Measurements from ENCODE around the gene EML6.

DNA sequence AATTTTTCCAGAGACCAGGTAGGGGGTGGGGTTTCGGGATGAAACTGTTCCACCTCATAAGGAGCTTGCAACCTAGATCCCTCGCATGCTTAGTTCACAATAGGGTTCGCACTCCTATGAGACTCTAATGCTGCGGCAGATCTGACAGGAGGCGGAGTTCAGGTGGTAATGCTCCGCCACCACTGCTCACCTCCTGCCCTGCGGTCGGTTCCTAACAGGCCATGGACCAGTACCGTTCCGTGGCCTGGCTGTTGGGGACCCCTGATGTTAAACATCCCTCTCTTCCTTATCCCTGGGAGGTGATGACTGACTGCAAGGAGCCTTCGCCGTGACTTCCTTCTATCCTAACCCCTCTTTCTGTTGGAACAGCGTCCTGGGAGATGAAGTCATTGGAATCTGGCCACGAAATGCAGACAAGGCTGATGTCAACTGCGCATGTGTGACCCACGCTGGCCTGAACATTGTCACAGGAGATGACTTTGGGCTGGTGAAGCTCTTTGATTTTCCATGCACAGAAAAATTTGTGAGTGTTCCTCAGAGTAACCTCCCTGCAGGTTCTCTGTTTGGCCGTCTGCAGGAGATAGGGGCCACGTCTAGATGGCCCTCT, 244.4 kb downstream of the EML6 start:
- TF ChIP-seq, protein P1, sequence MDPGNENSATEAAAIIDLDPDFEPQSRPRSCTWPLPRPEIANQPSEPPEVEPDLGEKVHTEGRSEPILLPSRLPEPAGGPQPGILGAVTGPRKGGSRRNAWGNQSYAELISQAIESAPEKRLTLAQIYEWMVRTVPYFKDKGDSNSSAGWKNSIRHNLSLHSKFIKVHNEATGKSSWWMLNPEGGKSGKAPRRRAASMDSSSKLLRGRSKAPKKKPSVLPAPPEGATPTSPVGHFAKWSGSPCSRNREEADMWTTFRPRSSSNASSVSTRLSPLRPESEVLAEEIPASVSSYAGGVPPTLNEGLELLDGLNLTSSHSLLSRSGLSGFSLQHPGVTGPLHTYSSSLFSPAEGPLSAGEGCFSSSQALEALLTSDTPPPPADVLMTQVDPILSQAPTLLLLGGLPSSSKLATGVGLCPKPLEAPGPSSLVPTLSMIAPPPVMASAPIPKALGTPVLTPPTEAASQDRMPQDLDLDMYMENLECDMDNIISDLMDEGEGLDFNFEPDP (CRISPR knock-in tag; conservative IDR thresholded peaks at IDR 0.05): no peak
- TF ChIP-seq ZNF292 (CRISPR knock-in tag; IDR thresholded peaks at IDR 0.05; ENCODE audit: borderline replicate concordance, low read depth): no peak
- TF ChIP-seq POLR2AphosphoS5 (IDR thresholded peaks at IDR 0.05; ENCODE audit: low read depth, low read length): no peak
- TF ChIP-seq, protein P2, sequence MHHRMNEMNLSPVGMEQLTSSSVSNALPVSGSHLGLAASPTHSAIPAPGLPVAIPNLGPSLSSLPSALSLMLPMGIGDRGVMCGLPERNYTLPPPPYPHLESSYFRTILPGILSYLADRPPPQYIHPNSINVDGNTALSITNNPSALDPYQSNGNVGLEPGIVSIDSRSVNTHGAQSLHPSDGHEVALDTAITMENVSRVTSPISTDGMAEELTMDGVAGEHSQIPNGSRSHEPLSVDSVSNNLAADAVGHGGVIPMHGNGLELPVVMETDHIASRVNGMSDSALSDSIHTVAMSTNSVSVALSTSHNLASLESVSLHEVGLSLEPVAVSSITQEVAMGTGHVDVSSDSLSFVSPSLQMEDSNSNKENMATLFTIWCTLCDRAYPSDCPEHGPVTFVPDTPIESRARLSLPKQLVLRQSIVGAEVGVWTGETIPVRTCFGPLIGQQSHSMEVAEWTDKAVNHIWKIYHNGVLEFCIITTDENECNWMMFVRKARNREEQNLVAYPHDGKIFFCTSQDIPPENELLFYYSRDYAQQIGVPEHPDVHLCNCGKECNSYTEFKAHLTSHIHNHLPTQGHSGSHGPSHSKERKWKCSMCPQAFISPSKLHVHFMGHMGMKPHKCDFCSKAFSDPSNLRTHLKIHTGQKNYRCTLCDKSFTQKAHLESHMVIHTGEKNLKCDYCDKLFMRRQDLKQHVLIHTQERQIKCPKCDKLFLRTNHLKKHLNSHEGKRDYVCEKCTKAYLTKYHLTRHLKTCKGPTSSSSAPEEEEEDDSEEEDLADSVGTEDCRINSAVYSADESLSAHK (CRISPR knock-in tag; IDR thresholded peaks at IDR 0.05; ENCODE audit: borderline replicate concordance): no peak
- TF ChIP-seq CBFB (CRISPR knock-in tag; IDR thresholded peaks at IDR 0.05): no peak
- no peak for TF ChIP-seq PHF20 (CRISPR knock-in tag; IDR thresholded peaks at IDR 0.05)
- TF ChIP-seq, protein P3, sequence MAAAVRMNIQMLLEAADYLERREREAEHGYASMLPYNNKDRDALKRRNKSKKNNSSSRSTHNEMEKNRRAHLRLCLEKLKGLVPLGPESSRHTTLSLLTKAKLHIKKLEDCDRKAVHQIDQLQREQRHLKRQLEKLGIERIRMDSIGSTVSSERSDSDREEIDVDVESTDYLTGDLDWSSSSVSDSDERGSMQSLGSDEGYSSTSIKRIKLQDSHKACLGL (CRISPR knock-in tag; IDR thresholded peaks at IDR 0.05): no peak
- TF ChIP-seq SIN3B (IDR thresholded peaks at IDR 0.05; ENCODE audit: low read length): no peak
- TF ChIP-seq JUND (CRISPR knock-in tag; IDR thresholded peaks at IDR 0.05): no peak
- TF ChIP-seq TEAD2 (CRISPR knock-in tag; IDR thresholded peaks at IDR 0.05): no peak
- TF ChIP-seq, protein P4, sequence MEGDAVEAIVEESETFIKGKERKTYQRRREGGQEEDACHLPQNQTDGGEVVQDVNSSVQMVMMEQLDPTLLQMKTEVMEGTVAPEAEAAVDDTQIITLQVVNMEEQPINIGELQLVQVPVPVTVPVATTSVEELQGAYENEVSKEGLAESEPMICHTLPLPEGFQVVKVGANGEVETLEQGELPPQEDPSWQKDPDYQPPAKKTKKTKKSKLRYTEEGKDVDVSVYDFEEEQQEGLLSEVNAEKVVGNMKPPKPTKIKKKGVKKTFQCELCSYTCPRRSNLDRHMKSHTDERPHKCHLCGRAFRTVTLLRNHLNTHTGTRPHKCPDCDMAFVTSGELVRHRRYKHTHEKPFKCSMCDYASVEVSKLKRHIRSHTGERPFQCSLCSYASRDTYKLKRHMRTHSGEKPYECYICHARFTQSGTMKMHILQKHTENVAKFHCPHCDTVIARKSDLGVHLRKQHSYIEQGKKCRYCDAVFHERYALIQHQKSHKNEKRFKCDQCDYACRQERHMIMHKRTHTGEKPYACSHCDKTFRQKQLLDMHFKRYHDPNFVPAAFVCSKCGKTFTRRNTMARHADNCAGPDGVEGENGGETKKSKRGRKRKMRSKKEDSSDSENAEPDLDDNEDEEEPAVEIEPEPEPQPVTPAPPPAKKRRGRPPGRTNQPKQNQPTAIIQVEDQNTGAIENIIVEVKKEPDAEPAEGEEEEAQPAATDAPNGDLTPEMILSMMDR (CRISPR knock-in tag; IDR thresholded peaks at IDR 0.05): no peak
- TF ChIP-seq MYC (CRISPR knock-in tag; IDR thresholded peaks at IDR 0.05; ENCODE audit: borderline replicate concordance): no peak
